GM12873 (cell line): ENCODE data around the gene IGSF6.

ENCODE experiments used
- CTCF ChIP-seq: IDR thresholded peaks from 2 replicates; pipeline ENCODE4 v1.5.1; 2012; ENCODE audit warnings: low read depth, mild to moderate bottlenecking, moderate library complexity, low read length, control low read depth; ENCODE audit not compliant: insufficient read depth; ENCODE audit errors: missing control alignments

The IGSF6 gene

GRCh38 chr16:21684199-21684598, 31.8 kb upstream of the IGSF6 start:
- TF ChIP-seq CTCF, result peak; percentile 82

GRCh38 chr16:21683184-21683583, 30.8 kb upstream of the IGSF6 start:
- TF ChIP-seq CTCF, result no peak

GRCh38 chr16:21673469-21673868, 21.1 kb upstream of the IGSF6 start:
- TF ChIP-seq CTCF, result no peak

- no peak for TF ChIP-seq CTCF
These were observed 15.2 kb upstream of the IGSF6 start for GRCh38 chr16:21667575-21667974.

GRCh38 chr16:21666772-21667171, 14.4 kb upstream of the IGSF6 start:
- no peak for TF ChIP-seq CTCF

- no peak for TF ChIP-seq CTCF
These were observed 12.5 kb upstream of the IGSF6 start for GRCh38 chr16:21664801-21665492.

- TF ChIP-seq CTCF, result no peak
These were observed 11.7 kb upstream of the IGSF6 start, which contains the start of gene OTOA for GRCh38 chr16:21663889-21664647. Gene OTOA, plus strand, starts transcription at chr16:21663968. Its CDS starts 14,547 bp downstream, at chr16:21678515.
